Activated naive CD4-positive, alpha-beta T cell treated with anti-CD3 and anti-CD28 coated beads, Interleukin-2, amount 50 U/mL, for 16 hours (primary cell): ENCODE data around the gene SLC6A12.

Source experiments
- DNase-seq: peaks from one replicate; pipeline ENCODE4 v3.0.0-alpha.2; 2020

SLC6A12 gene

GRCh38 chr12:213527-213932 lies 427 bp downstream of the SLC6A12 start:
- no peak for DNase-seq

- no peak for DNase-seq
Measured at GRCh38 chr12:212715-213526, 1.0 kb downstream of the SLC6A12 start.

GRCh38 chr12:212415-212714 lies 1.6 kb downstream of the SLC6A12 start:
- no peak for DNase-seq

GRCh38 chr12:211639-212414 lies 2.1 kb downstream of the SLC6A12 start:
- DNase-seq, result no peak

- no peak for DNase-seq
Measured at GRCh38 chr12:211142-211465, 2.9 kb downstream of the SLC6A12 start.

GRCh38 chr12:210277-211141 lies 3.4 kb downstream of the SLC6A12 start:
- no peak for DNase-seq

- DNase-seq, result no peak
Measured at GRCh38 chr12:209851-210250, 4.1 kb downstream of the SLC6A12 start.

- no peak for DNase-seq
Measured at GRCh38 chr12:209246-209645, 4.7 kb downstream of the SLC6A12 start.

- DNase-seq, result no peak
Measured at GRCh38 chr12:208813-209212, 5.1 kb downstream of the SLC6A12 start.

- no peak for DNase-seq
Measured at GRCh38 chr12:207804-208203, 6.2 kb downstream of the SLC6A12 start.

GRCh38 chr12:206746-207440 lies 7.1 kb downstream of the SLC6A12 start:
- no peak for DNase-seq

- DNase-seq, result no peak
Measured at GRCh38 chr12:205026-205425, 8.9 kb downstream of the SLC6A12 start.

- no peak for DNase-seq
Measured at GRCh38 chr12:204261-204678, 9.7 kb downstream of the SLC6A12 start.

GRCh38 chr12:203462-204260 lies 10.3 kb downstream of the SLC6A12 start:
- DNase-seq, result no peak

GRCh38 chr12:203074-203461 lies 10.9 kb downstream of the SLC6A12 start:
- DNase-seq, result no peak

GRCh38 chr12:202081-202731 lies 11.8 kb downstream of the SLC6A12 start:
- DNase-seq, result no peak

GRCh38 chr12:201361-201760 lies 12.6 kb downstream of the SLC6A12 start:
- DNase-seq, result no peak

GRCh38 chr12:198705-199104 lies 15.3 kb downstream of the SLC6A12 start:
- DNase-seq, result no peak

- no peak for DNase-seq
Measured at GRCh38 chr12:197911-198695, 15.9 kb downstream of the SLC6A12 start.

- no peak for DNase-seq
Measured at GRCh38 chr12:197347-197746, 16.6 kb downstream of the SLC6A12 start.

GRCh38 chr12:196436-196835 lies 17.5 kb downstream of the SLC6A12 start:
- DNase-seq, result no peak
